Activated T-cell treated with anti-CD3 and anti-CD28 coated beads, Interleukin-2, amount 50 U/mL, for 24 hours (primary cell): ENCODE measurements around the gene SH3GL2.

Experiments
- DNase-seq: peaks from one replicate; pipeline ENCODE4 v3.0.0-alpha.2; 2020
- H3K27ac Mint-ChIP-seq: 2 replicates; pipeline ENCODE4 v1.8.0; 2020; ENCODE audit warnings: mild to moderate bottlenecking, mixed read lengths
- H3K27me3 Mint-ChIP-seq: 2 replicates; pipeline ENCODE4 v1.8.0; 2020; ENCODE audit warnings: mixed read lengths
- H3K36me3 Mint-ChIP-seq: 2 replicates; pipeline ENCODE4 v1.8.0; 2020; ENCODE audit warnings: low read depth, mixed read lengths
- H3K4me1 Mint-ChIP-seq: 2 replicates; pipeline ENCODE4 v1.8.0; 2020; ENCODE audit warnings: low read depth, mixed read lengths
- H3K4me3 Mint-ChIP-seq: 2 replicates; pipeline ENCODE4 v1.8.0; 2020; ENCODE audit warnings: mild to moderate bottlenecking, moderate library complexity, mixed read lengths
- H3K9me3 Mint-ChIP-seq: 2 replicates; pipeline ENCODE4 v1.8.0; 2020; ENCODE audit warnings: mixed read lengths

SH3GL2 gene

GRCh38 chr9:17588941-17589340 is 10.1 kb downstream of the SH3GL2 start:
- Mint-ChIP-seq H3K4me1 (no peaks in the 10 kb centered on the region), H3K27ac (no peak overlapping the region), H3K27me3 (no peaks in the 10 kb centered on the region), H3K9me3 (no peaks in the 10 kb centered on the region), H3K36me3 (no peaks in the 10 kb centered on the region), H3K4me3 (no peak overlapping the region)
- no peak for DNase-seq

- no peak for DNase-seq
- Mint-ChIP-seq H3K9me3 (no peaks in the 10 kb centered on the region), H3K4me3 (no peak overlapping the region), H3K27ac (no peak overlapping the region), H3K4me1 (no peaks in the 10 kb centered on the region), H3K27me3 (no peaks in the 10 kb centered on the region), H3K36me3 (no peaks in the 10 kb centered on the region)
Measured at GRCh38 chr9:17589771-17590170, 10.9 kb downstream of the SH3GL2 start.

GRCh38 chr9:17594961-17595360 is 16.1 kb downstream of the SH3GL2 start:
- Mint-ChIP-seq H3K27me3 (no peaks in the 10 kb centered on the region), H3K4me1 (no peaks in the 10 kb centered on the region), H3K36me3 (no peaks in the 10 kb centered on the region), H3K4me3 (no peak overlapping the region), H3K9me3 (peaks cover 2% of the 10 kb centered on the region), H3K27ac (no peak overlapping the region)
- no peak for DNase-seq

- no peak for DNase-seq
- Mint-ChIP-seq H3K27ac (no peak overlapping the region), H3K4me3 (no peak overlapping the region)
Measured at GRCh38 chr9:17597977-17598376, 19.1 kb downstream of the SH3GL2 start.

GRCh38 chr9:17600962-17601593 is 22.2 kb downstream of the SH3GL2 start:
- peaks cover 4% of the 10 kb centered on the region for H3K9me3 Mint-ChIP-seq
- H3K4me3 Mint-ChIP-seq = no peak overlapping the region
- H3K27ac Mint-ChIP-seq = no peak overlapping the region
- no peaks in the 10 kb centered on the region for H3K36me3 Mint-ChIP-seq
- H3K4me1 Mint-ChIP-seq = no peaks in the 10 kb centered on the region
- H3K27me3 Mint-ChIP-seq = no peaks in the 10 kb centered on the region
- no peak for DNase-seq

More at GRCh38 chr9:17597977-17598376, 19.1 kb downstream of the SH3GL2 start:
- H3K27me3 Mint-ChIP-seq = no peaks in the 10 kb centered on the region
- H3K9me3 Mint-ChIP-seq = peaks cover 4% of the 10 kb centered on the region
- no peaks in the 10 kb centered on the region for H3K36me3 Mint-ChIP-seq
- H3K4me1 Mint-ChIP-seq = no peaks in the 10 kb centered on the region

GRCh38 chr9:17604556-17604955 is 25.7 kb downstream of the SH3GL2 start:
- Mint-ChIP-seq H3K9me3 (peaks cover 6% of the 10 kb centered on the region), H3K4me1 (no peaks in the 10 kb centered on the region), H3K27ac (no peak overlapping the region), H3K36me3 (no peaks in the 10 kb centered on the region), H3K27me3 (no peaks in the 10 kb centered on the region), H3K4me3 (no peak overlapping the region)
- DNase-seq = no peak

GRCh38 chr9:17609312-17610005 is 30.6 kb downstream of the SH3GL2 start:
- Mint-ChIP-seq H3K27ac (no peak overlapping the region), H3K36me3 (no peaks in the 10 kb centered on the region), H3K4me1 (no peaks in the 10 kb centered on the region), H3K9me3 (peaks cover 4% of the 10 kb centered on the region), H3K4me3 (no peak overlapping the region), H3K27me3 (no peaks in the 10 kb centered on the region)
- DNase-seq = no peak

- Mint-ChIP-seq H3K27me3 (no peaks in the 10 kb centered on the region), H3K9me3 (peaks cover 3% of the 10 kb centered on the region), H3K27ac (no peak overlapping the region), H3K4me3 (no peak overlapping the region), H3K36me3 (no peaks in the 10 kb centered on the region), H3K4me1 (no peaks in the 10 kb centered on the region)
- DNase-seq = no peak
Measured at GRCh38 chr9:17611342-17611741, 32.5 kb downstream of the SH3GL2 start.

- Mint-ChIP-seq H3K4me1 (no peaks in the 10 kb centered on the region), H3K27me3 (no peaks in the 10 kb centered on the region), H3K36me3 (no peaks in the 10 kb centered on the region), H3K4me3 (no peak overlapping the region), H3K9me3 (no peaks in the 10 kb centered on the region), H3K27ac (no peak overlapping the region)
- no peak for DNase-seq
Measured at GRCh38 chr9:17611917-17612316, 33.1 kb downstream of the SH3GL2 start.

- H3K27me3 Mint-ChIP-seq = no peaks in the 10 kb centered on the region
- no peak overlapping the region for H3K4me3 Mint-ChIP-seq
- H3K4me1 Mint-ChIP-seq = no peaks in the 10 kb centered on the region
- no peak overlapping the region for H3K27ac Mint-ChIP-seq
- no peak for DNase-seq
- no peaks in the 10 kb centered on the region for H3K36me3 Mint-ChIP-seq
- no peaks in the 10 kb centered on the region for H3K9me3 Mint-ChIP-seq
Measured at GRCh38 chr9:17613758-17614157, 34.9 kb downstream of the SH3GL2 start.

- H3K27ac Mint-ChIP-seq = no peak overlapping the region
- no peaks in the 10 kb centered on the region for H3K36me3 Mint-ChIP-seq
- H3K9me3 Mint-ChIP-seq = no peaks in the 10 kb centered on the region
- no peak for DNase-seq
- H3K27me3 Mint-ChIP-seq = no peaks in the 10 kb centered on the region
- no peak overlapping the region for H3K4me3 Mint-ChIP-seq
- no peaks in the 10 kb centered on the region for H3K4me1 Mint-ChIP-seq
Measured at GRCh38 chr9:17614250-17614649, 35.4 kb downstream of the SH3GL2 start.

GRCh38 chr9:17614903-17615302 is 36.0 kb downstream of the SH3GL2 start:
- no peaks in the 10 kb centered on the region for H3K36me3 Mint-ChIP-seq
- no peak for DNase-seq
- no peaks in the 10 kb centered on the region for H3K27me3 Mint-ChIP-seq
- H3K27ac Mint-ChIP-seq = no peak overlapping the region
- H3K4me1 Mint-ChIP-seq = no peaks in the 10 kb centered on the region
- no peaks in the 10 kb centered on the region for H3K9me3 Mint-ChIP-seq
- no peak overlapping the region for H3K4me3 Mint-ChIP-seq

GRCh38 chr9:17622141-17622540 is 43.3 kb downstream of the SH3GL2 start:
- Mint-ChIP-seq H3K4me3 (no peak overlapping the region), H3K36me3 (no peaks in the 10 kb centered on the region), H3K4me1 (no peaks in the 10 kb centered on the region), H3K9me3 (peaks cover 2% of the 10 kb centered on the region), H3K27me3 (no peaks in the 10 kb centered on the region), H3K27ac (no peak overlapping the region)
- DNase-seq = no peak

- no peaks in the 10 kb centered on the region for H3K27me3 Mint-ChIP-seq
- no peak for DNase-seq
- H3K27ac Mint-ChIP-seq = no peak overlapping the region
- H3K36me3 Mint-ChIP-seq = no peaks in the 10 kb centered on the region
- peaks cover 2% of the 10 kb centered on the region for H3K9me3 Mint-ChIP-seq
- no peaks in the 10 kb centered on the region for H3K4me1 Mint-ChIP-seq
- no peak overlapping the region for H3K4me3 Mint-ChIP-seq
Measured at GRCh38 chr9:17622749-17623148, 43.9 kb downstream of the SH3GL2 start.

- Mint-ChIP-seq H3K27ac (no peak overlapping the region), H3K36me3 (no peaks in the 10 kb centered on the region), H3K27me3 (no peaks in the 10 kb centered on the region), H3K4me3 (no peak overlapping the region), H3K4me1 (no peaks in the 10 kb centered on the region), H3K9me3 (peaks cover 2% of the 10 kb centered on the region)
- no peak for DNase-seq
Measured at GRCh38 chr9:17623965-17624364, 45.1 kb downstream of the SH3GL2 start.
